NCI-H1417 treated with DMSO at 0.1 percent for 48 hours (cell line): ENCODE results near the gene RHNO1.

Experiments
- DNase-seq: peaks from one replicate; lab custom pipeline; 2025; lab: John Stamatoyannopoulos, UW

Gene RHNO1, protein sequence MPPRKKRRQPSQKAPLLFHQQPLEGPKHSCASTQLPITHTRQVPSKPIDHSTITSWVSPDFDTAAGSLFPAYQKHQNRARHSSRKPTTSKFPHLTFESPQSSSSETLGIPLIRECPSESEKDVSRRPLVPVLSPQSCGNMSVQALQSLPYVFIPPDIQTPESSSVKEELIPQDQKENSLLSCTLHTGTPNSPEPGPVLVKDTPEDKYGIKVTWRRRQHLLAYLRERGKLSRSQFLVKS

DNA sequence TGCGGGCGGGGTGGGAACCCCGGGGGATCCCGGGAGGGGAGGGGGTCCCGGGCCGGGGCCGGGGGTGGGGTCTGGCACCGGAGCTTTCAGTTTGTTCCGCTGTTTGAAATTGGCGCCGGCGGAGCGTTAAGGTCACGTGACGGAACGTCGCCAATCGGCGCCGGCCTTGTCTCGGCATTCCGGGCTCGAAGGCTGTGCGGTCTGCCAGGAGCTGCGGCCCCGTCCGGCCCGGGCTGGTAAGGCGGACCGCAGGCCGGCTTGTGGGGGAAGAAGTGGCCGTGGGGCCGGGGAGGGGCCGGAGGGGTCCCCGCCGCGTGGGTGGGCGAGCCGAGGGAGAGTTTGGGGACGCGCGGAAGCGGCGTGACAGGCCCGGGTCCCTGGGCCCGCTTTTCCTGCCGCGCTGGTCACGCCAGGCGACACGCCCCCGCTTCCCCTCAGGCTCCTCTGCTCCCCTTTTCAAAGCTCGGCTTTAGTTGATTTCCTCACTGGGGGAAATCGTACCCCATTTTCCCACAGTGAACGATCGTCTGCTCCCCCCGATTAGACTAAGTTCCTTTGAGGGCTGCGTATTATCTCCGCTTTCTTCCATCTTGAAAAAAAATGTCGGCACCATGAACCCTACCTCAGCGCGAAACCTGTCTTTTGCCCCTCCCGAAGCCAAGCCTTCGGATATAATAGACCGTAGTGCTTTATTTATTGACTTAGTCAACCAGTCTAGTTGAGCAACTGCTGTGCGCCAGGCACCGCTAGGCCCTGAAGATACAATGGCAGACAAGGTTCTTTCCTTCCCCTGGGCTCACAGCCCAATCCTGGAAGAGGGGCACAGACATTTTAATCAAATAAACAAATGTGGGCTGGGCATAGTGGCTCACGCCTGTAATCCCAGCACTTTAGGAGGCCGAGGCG lies at the start of gene RHNO1, which contains the start of gene FOXM1:
RHNO1 (plus strand) TSS at position 177 of the 906 bp plus-strand sequence. CDS start 8,144 bp downstream, outside the sequence.
FOXM1 (minus strand) TSS at position 128 of the 906 bp plus-strand sequence. CDS start 2,696 bp downstream, outside the sequence.
- peak; percentile 46 for DNase-seq

DNA sequence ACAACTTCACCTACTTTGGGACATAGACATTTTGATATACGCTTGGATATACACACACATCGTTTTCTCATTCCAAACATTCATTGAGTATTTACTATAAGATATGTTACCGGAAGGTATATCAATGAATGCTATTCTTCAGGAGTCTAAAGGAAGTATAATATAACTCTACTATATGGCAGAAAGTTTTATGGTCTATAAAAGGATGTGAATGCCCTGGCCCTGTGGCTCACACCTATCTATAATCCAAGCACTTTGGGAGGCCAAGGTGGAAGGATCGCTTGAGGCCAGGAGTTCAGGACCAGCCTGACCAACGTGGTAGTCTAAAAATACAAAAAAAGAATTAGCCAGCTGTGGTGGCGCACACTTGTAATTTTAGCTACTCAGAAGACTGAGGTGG lies 47.7 kb upstream of the RHNO1 start:
- no peak for DNase-seq

DNA sequence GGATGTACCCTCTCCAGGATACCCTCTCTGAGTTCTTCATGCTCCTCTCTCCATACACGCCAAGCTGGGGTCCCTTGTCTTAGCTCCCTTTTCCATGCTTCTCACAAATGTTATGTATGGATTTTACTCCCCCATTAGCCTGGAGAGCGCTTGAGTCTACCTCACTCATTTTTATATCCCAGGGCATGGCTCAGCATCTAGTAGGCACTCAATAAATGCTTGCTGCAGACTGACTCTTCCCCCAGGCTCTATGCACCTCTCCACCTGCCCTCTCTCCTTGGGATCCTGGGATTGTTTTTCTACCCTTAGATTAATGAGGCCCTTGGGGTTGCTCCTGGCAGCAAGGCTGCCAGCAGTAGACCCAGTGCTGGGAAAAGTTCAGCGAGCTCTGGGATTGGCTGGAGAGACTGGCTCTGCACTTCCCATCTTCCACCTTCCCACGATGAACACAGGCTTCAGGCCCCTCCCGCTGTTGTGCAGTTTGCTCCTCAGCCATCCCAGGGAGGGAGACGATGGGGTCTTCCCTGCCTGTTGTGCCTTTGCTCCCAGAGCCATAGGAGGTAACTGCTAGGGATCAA lies 44.4 kb upstream of the RHNO1 start:
- DNase-seq: no peak

DNA sequence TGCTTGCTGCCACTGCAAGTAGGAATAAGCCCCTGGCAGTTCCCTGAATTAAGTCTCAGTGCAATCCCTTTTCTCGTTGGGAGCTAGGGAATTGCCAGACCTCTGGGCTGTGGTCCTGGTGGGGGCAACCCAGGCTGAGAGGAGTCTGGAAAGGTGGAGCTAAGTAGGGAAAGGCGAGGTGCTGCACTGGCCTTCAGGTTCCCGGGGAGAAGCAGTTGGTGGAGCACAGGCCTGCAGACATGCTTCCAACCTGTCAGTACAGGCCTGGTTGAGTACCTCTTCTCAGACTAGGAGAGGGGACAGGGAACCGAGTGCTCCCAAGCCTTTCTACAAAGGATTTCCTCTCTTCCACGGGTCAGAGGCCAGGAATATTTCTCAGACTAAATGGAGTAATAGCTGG lies 43.7 kb upstream of the RHNO1 start:
- no peak for DNase-seq

DNA sequence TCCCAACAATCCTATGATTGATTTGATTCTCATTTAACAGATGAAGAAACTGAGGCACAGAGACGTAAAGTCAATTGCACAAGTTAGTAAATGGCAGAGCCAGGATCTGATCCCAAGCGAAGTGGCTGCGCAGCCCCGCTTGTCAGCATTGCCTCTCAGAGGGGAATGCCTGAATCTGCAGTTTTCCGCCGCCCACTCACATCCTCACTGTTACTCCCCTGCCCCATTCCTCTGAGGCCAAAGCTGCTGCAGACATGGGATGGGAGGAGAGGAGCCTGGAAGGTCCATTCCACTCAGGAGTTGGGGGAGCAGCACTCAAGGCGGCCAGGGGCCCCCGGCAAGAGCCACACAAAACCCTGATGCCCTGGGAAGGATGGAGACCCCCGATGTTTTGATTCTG lies 43.2 kb upstream of the RHNO1 start:
- no peak for DNase-seq

DNA sequence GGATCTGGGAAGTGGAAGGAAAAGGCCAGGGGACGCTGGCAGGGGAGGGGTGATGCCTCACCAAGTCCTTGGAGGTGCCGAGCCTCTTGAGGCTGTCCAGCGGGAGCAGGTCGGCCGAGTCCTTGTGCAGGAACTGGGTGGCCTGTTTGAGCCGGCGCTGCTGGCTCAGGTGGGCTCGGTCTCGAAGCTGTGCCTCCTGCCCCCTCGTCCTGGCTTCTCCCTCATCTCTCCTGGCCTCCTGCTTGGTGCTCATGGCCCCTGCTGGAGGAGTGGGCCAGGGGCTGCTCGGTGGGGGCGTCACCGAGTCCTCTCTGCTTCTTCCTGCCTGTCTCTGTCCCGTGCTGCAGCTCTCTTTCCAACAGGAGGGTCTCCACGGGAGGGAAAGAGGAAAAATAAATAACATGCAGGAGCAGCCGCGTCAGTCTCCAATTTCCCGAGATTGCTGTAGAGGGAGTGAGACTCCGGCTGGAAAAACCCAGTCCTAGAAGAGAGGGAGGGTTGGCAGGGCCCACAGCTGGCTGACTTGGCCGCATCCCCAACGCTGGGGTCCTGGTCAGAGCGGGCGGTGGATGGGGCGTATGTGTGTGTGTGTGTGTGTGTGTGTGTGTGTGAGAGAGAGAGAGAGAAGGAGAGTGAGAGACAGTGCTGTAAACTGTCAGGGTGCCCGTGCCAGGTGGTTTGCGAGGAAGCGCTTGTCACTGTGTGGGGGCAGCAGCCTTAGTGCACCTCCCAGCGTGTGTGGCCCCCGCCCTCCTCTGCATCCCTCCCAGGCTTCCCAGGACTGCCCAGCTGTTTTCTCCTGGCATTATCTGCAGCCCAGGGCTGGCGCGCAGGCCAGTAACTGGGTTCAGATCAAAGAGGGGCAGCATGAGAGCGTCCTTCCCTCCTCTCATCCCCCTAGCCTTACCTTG lies 42.2 kb upstream of the RHNO1 start, which contains the start of gene NRIP2:
NRIP2 (minus strand) TSS at position 455 of the 911 bp plus-strand sequence; CDS start at position 403, 52 bp downstream.
- DNase-seq: no peak

DNA sequence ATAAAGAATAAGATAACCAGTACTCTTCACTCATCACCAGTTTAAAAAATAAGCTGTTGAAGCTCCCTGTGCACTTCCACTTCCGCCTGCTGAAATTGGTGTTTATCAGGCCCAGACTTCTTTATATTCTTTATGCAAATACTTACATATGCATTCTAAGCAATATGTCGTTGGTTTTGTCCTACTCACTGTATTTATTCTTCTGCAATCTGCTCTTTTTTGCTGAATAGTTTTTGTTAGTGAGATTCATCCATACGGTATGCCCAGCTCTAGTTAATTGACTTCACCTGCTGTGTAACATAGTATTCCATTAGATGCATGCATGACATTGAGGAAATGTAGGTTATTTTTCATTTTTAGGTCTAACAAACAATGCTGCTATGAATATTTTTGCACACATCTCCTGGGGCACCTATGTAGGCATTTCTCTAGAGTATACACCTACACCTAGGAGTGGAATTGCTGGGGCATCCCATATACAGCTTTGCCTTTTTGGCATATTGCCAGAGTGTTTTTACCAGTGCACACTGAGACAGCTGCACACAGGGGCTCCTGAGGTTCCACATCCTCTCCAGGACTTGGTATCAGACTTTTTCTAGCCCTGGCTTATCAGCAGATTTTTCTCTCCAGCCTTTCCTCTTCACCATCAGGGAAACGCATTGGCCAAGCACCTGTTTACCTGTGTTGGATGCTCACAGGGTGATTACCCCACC lies 41.2 kb upstream of the RHNO1 start:
- no peak for DNase-seq

DNA sequence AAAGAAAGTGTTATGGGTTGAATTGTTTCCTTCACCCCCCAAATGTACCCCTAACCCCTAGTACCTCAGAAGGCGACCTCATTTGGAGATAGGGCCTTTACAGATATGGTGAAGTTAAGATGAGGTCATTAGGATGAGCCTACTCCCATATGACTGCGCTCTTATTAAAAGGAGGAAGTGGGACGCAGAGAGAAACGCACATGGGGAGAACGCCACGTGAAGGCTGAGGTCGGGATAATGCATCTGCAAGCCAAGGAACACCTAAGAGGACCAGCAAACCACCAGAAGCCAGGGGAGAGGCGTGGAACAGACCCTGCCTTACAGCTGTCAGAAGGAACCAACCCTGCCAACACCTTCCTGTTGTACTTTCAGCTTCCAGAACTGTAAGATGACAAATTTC lies 40.4 kb upstream of the RHNO1 start:
- no peak for DNase-seq

DNA sequence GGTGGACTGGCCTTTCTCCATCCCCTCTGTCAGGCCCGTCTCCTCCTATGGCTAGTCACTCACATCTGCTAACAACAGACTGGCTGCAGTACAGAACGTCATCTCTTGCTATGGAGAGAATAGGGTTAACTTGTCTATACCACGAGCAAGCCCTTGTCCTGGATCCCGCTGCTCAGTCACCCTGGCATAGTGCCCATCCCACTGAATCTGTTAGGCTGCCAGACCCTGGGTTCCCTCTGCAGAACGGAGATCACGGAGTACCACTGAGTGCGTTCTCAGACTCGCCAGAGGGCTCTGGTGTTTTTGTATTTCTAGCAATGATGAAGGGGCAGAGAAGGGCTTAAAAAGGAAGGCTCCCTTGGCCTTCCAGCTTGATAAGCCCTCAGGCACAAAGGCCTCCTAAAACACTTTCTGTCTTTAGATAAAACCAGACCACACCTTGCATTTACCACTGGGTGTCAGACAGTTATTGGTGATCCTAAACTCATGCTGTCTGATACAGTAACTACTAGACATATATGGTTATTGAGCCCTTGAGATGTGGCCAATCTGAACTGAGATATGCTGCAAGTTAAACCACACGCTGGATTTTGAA lies 35.9 kb upstream of the RHNO1 start:
- DNase-seq: no peak

DNA sequence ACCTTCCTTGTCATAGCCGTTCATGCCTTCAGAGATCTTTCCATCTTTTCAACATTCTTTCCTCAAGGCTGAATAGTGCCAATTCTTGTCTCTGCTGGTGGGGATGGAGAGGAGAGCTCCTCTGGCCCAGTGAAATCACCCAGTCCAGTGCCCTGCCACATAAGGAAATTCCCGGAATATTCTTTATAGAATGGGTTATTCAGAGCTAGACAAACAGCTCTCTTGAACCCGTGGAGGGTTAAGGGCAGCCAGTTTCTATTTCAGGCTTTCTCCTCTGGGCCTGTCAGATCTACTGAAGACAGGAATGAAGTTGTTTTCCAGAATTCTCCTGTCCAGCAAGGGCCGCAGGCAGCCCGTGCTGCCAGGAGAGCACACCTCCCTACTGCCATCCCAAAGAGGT lies 34.1 kb upstream of the RHNO1 start:
- no peak for DNase-seq

DNA sequence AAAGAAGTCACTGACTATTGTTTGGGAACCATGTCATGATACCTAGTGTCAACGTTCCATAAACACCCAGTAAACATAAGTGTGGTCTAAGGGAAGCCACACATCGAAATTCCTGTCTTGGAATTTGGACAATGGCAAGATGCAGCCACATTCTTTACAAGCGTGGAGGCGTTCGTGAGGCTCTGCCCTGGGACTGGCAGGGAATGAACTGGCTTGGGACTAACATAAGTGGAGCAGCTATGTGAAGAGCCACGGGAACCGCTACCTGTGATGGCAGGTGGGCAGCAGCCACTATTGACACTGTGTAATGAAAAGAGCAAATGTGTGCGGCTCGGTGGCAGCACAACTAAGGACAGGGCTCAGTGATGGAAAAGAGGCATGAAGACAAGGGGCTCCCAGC lies 32.2 kb upstream of the RHNO1 start:
- DNase-seq: no peak

DNA sequence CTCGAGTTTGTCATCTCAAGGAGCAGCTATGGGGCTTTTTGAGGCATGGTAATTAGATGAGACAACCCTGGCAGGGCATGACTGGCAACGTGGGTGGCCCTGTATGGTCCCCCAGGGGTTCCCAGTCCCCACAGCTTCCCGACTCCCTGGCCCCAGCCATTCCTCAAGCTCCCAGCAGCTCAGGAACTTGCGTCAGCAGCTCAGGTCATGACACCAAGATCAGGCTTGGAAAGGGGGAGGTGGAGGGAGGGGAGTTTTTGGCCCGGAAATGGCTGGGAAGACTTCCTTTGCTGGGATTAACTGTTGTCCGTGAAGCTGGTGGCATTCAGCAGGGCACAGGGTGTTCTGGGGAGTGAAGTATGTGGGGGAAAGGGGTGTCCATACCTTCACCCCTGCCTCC lies 31.7 kb upstream of the RHNO1 start:
- no peak for DNase-seq

DNA sequence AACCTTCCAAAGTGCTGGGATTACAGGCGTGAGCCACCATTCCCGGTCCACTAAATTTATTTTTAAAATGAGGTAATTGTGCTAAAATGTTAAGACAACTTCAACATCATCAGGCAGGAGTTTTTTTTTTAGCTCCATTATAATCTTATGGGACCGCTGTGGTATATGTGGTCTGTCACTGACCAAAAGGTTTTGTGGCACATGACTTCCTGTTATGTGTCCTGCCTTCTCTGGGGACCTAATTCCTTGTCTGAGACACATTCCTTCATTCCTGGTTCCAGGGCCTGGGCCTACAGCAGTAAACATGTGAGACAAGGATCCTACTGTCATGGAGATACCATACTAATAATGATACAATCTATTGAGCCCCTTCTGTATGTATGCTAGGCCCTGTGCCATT lies 25.1 kb upstream of the RHNO1 start:
- DNase-seq: no peak

DNA sequence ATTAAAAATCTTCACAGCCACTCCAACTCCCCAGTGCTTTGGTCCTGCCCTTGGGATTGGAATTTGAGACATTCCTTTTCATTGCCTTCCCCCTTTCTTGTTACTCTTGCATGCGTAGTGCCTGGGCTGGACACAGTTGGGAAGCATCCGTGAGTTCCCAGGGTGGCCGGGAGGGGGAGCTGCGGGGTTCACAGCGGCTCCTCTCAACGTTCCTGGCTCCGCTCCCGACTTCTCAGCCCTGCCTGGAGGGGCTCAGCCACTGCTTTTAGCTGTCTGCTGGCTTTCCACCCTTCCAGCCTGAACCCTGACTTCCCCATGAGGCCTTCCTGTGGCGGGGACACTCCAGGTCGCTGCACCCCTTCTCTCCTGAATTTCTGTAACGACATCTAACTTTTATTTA lies 23.4 kb upstream of the RHNO1 start:
- DNase-seq: no peak

DNA sequence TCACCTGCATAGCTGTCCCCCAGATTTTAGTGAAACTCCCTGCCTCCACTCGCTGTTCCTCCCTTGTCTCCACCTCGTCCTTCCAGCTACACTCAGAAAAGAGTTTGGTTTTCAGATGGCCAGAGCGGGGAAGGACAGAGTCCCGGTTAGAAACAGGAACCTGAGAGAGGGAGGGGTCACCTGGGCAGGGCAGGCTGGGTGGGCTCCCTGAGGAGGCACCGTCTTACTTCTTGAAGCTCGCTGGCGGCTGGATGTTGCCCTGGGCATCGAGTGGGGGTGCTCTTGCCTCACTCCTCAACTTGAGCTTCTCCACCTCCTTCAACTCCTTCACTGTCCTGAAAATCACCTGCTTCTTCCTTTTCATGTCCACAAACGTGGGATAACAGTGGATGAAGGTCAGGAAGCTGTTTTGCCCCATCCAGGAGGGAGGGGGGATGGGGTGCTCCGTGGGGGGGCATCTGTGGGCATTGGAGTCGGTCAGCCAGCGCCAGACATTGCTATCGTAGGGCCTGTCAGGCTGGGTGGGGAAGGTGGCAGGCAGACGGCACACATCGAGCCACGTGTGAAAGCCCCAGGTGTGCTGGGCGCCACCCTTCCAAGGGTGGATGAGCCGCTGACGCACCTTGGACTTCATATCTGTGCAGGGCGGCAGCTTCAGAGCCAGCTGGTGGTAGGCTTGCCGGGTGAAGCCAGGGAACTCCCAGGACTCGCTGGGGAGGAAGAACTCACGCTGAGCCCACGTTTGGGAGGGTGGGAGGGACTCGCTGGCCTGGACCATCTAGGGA lies 22.2 kb upstream of the RHNO1 start:
- DNase-seq: no peak

DNA sequence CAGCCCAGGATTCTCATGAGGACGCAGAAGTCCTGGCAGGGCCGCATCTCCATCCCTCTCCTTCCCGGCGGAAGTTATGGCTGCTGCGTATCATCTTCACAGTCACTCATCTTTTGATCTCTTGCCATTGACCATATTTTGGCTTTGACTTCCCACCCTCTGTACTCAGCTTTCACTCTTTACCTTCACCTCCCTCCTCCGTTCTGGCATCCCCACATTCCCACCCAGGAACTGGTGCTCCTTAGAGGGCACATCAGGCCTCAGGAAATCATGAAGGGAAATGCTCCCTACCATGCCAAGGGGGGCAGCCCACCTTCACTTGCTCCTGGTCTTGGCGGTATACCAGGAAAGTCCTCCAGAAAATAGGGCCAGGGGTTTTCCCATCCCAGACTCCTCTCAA lies 21.5 kb upstream of the RHNO1 start:
- DNase-seq: no peak

DNA sequence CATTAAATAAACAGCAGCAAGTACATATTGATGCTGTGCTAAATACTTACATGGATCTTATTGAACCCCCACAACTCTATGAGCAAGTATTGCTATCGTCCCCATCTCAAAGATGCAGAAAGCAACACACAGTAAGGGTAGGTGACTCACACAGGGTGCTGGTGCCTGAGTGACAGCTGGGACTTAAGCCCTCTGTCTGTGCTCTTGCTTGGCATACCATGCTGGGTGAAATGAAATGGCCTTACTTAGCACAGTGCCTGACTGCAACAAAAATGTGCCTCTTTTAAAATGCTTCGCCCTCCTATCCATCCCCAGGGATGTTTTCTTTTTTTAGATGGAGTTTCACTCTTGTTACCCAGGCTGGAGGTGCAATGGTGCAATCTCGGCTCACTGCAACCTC lies 21.0 kb upstream of the RHNO1 start:
- no peak for DNase-seq

DNA sequence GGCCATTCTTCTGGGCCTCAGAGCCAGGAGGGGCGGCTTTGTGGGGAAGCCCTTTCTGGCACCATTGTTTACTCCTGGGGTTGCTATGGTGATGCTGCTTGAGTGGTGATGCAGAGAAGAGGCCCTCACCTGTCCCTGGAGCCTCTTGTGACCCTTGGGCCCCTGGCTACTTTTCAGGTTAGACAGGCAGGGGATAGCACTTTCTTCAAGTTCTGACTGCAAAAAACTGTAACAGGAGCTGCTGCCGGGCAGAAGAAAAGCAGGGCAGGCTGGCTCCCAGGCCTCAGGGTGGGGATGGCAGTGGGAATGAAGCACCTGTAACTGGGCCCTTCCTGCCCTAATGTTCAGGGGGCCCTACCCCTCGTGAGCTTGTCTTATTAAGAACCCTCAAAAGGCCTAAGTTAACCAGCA lies 20.0 kb upstream of the RHNO1 start, which contains the start of gene TEX52:
TEX52 (minus strand) TSS at position 19 of the 411 bp plus-strand sequence; CDS start at position 6, 13 bp downstream.
- DNase-seq: no peak

DNA sequence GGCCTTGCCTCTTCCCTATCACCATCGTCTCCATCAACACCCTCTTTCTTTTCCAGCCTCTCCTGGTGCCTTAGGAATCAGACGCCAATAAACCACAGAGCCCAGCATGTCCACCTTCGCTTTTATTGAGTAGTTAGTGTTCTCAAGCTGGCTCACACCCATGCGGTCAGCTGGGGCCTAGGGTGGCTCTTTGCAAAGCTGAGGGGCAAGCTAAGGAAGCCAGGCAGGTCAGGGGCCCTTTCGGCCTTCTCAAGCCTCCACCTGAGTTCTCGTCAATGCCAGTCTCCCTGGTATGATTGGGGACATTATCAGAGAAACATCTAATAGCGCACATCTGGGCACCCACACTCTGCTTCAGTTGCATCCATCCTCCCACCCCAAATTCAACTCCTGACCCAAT lies 19.4 kb upstream of the RHNO1 start:
- no peak for DNase-seq

DNA sequence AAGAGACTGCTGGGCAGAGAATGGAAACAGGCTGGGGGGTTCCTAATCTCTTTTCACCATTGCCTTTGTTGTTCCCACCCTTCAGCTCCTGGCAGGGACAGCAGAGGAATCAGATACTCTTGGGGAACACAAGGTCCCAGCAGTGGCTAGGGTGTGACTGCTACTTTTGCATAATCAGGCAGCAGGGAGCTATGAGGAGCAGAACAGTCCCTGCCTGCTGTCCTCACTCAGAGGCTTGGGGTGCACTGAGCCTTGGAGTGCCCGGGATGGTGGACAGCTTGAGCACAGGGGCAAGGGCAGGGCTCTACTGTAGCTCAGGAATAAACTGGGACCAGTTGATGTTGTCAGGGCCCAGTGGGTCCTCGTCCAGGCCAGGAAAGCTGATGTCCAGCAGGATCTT lies 18.7 kb upstream of the RHNO1 start:
- no peak for DNase-seq
